Nephron (organoid): ENCODE measurements around the gene SDK2.

ENCODE experiments used
- H3K27ac Mint-ChIP-seq, 3 experiments: 2 replicates each; pipeline ENCODE4 v1.8.0; 2020; ENCODE audit warnings: mixed read lengths in 3 of 3, mild to moderate bottlenecking in 2 of 3, moderate library complexity in 1 of 3
- H3K27me3 Mint-ChIP-seq: 2 replicates; pipeline ENCODE4 v1.8.0; 2021; ENCODE audit warnings: low read depth, mild to moderate bottlenecking, moderate library complexity, mixed read lengths
- H3K36me3 Mint-ChIP-seq: 2 replicates; pipeline ENCODE4 v1.8.0; 2020; ENCODE audit warnings: low read depth, mixed read lengths
- H3K4me1 Mint-ChIP-seq: 2 replicates; pipeline ENCODE4 v1.8.0; 2020; ENCODE audit warnings: mixed read lengths
- H3K4me3 Mint-ChIP-seq, 3 experiments: 2 replicates each; pipeline ENCODE4 v1.8.0; 2020; ENCODE audit warnings: mild to moderate bottlenecking in 3 of 3, mixed read lengths in 3 of 3, moderate library complexity in 2 of 3
- H3K9me3 Mint-ChIP-seq: 2 replicates; pipeline ENCODE4 v1.8.0; 2020; ENCODE audit warnings: mixed read lengths
- CTCF ChIP-seq, 3 experiments: fragments of 200-600 bp; sonication (generic); IDR thresholded peaks; one replicate each; pipeline ENCODE4 v1.5.0; 2021; ENCODE audit warnings: antibody characterized with exemption in 3 of 3; ENCODE audit not compliant: unreplicated experiment in 3 of 3

The SDK2 gene

GRCh38 chr17:73514146-73514863, 129.9 kb downstream of the SDK2 start:
- no peak overlapping the region for H3K4me3 Mint-ChIP-seq
- H3K27me3 Mint-ChIP-seq: no peaks in the 10 kb centered on the region
- H3K9me3 Mint-ChIP-seq: no peaks in the 10 kb centered on the region
- no peak for TF ChIP-seq CTCF (IDR thresholded peaks at IDR 0.05; ENCODE audit: unreplicated experiment in 3 of 3)
- no peaks in the 10 kb centered on the region for H3K4me1 Mint-ChIP-seq
- H3K27ac Mint-ChIP-seq: no peak overlapping the region
- no peaks in the 10 kb centered on the region for H3K36me3 Mint-ChIP-seq

- H3K27ac Mint-ChIP-seq: no peak overlapping the region
- no peaks in the 10 kb centered on the region for H3K36me3 Mint-ChIP-seq
- no peak overlapping the region for H3K4me3 Mint-ChIP-seq
- H3K4me1 Mint-ChIP-seq: peaks cover 4% of the 10 kb centered on the region
- H3K27me3 Mint-ChIP-seq: no peaks in the 10 kb centered on the region
- no peaks in the 10 kb centered on the region for H3K9me3 Mint-ChIP-seq
- no peak for TF ChIP-seq CTCF (IDR thresholded peaks at IDR 0.05; ENCODE audit: unreplicated experiment in 3 of 3)
Measured at GRCh38 chr17:73513426-73513825, 130.8 kb downstream of the SDK2 start.

- no peaks in the 10 kb centered on the region for H3K9me3 Mint-ChIP-seq
- H3K27me3 Mint-ChIP-seq: no peaks in the 10 kb centered on the region
- H3K27ac Mint-ChIP-seq: no peak overlapping the region
- no peaks in the 10 kb centered on the region for H3K36me3 Mint-ChIP-seq
- no peak overlapping the region for H3K4me3 Mint-ChIP-seq
- no peak for TF ChIP-seq CTCF (IDR thresholded peaks at IDR 0.05; ENCODE audit: unreplicated experiment in 3 of 3)
- H3K4me1 Mint-ChIP-seq: peaks cover 4% of the 10 kb centered on the region
Measured at GRCh38 chr17:73511719-73512115, 132.5 kb downstream of the SDK2 start.

- H3K4me1 Mint-ChIP-seq: peaks cover 4% of the 10 kb centered on the region
- H3K27ac Mint-ChIP-seq: no peak overlapping the region
- H3K9me3 Mint-ChIP-seq: no peaks in the 10 kb centered on the region
- no peaks in the 10 kb centered on the region for H3K36me3 Mint-ChIP-seq
- no peak for TF ChIP-seq CTCF (IDR thresholded peaks at IDR 0.05; ENCODE audit: unreplicated experiment in 3 of 3)
- no peak overlapping the region for H3K4me3 Mint-ChIP-seq
- H3K27me3 Mint-ChIP-seq: no peaks in the 10 kb centered on the region
Measured at GRCh38 chr17:73510981-73511718, 133.1 kb downstream of the SDK2 start.

GRCh38 chr17:73508931-73509605, 135.2 kb downstream of the SDK2 start:
- no peak for TF ChIP-seq CTCF (IDR thresholded peaks at IDR 0.05; ENCODE audit: unreplicated experiment in 3 of 3)
- H3K27me3 Mint-ChIP-seq: no peaks in the 10 kb centered on the region
- peaks cover 4% of the 10 kb centered on the region for H3K4me1 Mint-ChIP-seq
- no peak overlapping the region for H3K4me3 Mint-ChIP-seq
- no peaks in the 10 kb centered on the region for H3K9me3 Mint-ChIP-seq
- H3K27ac Mint-ChIP-seq: no peak overlapping the region
- H3K36me3 Mint-ChIP-seq: peaks cover 1% of the 10 kb centered on the region
